B cell (primary cell): ENCODE results near the gene TMEM131L. TPM values are rescaled to one million over a fixed set of nuclear protein-coding genes. Genes with fewer than 3 reads are reported as not detected.
A peak's percentile ranks its signal among the peaks of the same experiment; 100 is the strongest.

Experiments used
- ATAC-seq: fragments of 200-7000 bp; cut with Tn5 transposase; one replicate; pipeline ENCODE4 v1.10.0; 2021; ENCODE audit warnings: low read depth, mild to moderate bottlenecking, moderate number of reproducible peaks, moderate library complexity
- CTCF ChIA-PET: fragments of 350-600 bp; sonication (Branson Sonifier 250); formaldehyde crosslinking; loops from one replicate; lab custom pipeline; 2021; ENCODE audit warnings: antibody characterized with exemption, inconsistent platforms; lab: Charles Lee
- POLR2A ChIA-PET: fragments of 350-600 bp; sonication (Branson Sonifier 250); formaldehyde crosslinking; loops from one replicate; lab custom pipeline; 2021; ENCODE audit warnings: antibody characterized with exemption; lab: Charles Lee
- DNase-seq: peaks from one replicate; pipeline ENCODE4 v3.0.0; 2013
- H2AFZ ChIP-seq: 2 replicates; pipeline ENCODE4 v1.6.1; 2012; ENCODE audit warnings: mild to moderate bottlenecking, low read depth, low read length; ENCODE audit not compliant: insufficient read depth, poor library complexity, severe bottlenecking
- H3K27ac ChIP-seq, 2 donors: 1 replicate in 1 of 2; 2 replicates in 1 of 2; pipeline ENCODE4 v1.5.1; 2012 to 2013; ENCODE audit warnings: low read length in 2 of 2, mild to moderate bottlenecking in 2 of 2, moderate library complexity in 1 of 2
- H3K27me3 ChIP-seq, 4 experiments: fragments of 200-600 bp in 1 of 4; sonication (generic) in 1 of 4; replicated peaks in 1 of 4; 1 replicate in 2 of 4; 2 replicates in 2 of 4; pipeline versions ENCODE4 v1.6.1 to v1.7.0; 2013 to 2016; ENCODE audit warnings: low read length in 3 of 4, mild to moderate bottlenecking in 2 of 4, mixed read lengths in 1 of 4, moderate library complexity in 1 of 4; ENCODE audit not compliant: insufficient read depth in 4 of 4, control insufficient read depth in 3 of 4; ENCODE audit errors: control extremely low read depth in 1 of 4
- H3K36me3 ChIP-seq, 2 experiments: replicated peaks in 1 of 2; 1 replicate in 1 of 2; 2 replicates in 1 of 2; pipeline versions ENCODE4 v1.6.1 to v1.7.1; 2013; ENCODE audit warnings: low read length in 1 of 2; ENCODE audit not compliant: insufficient read depth in 2 of 2, control insufficient read depth in 1 of 2; ENCODE audit errors: control extremely low read depth in 1 of 2, extremely low read depth in 1 of 2
- H3K4me1 ChIP-seq, 2 donors: fragments of 200-600 bp in 1 of 2; sonication (generic) in 1 of 2; 1 replicate in 1 of 2; 2 replicates in 1 of 2; pipeline versions ENCODE4 v1.5.1 to v1.6.1; 2013 to 2017; ENCODE audit warnings: low read length in 2 of 2; ENCODE audit not compliant: control insufficient read depth in 2 of 2, insufficient read depth in 2 of 2
- H3K4me2 ChIP-seq: replicated peaks from 2 replicates; pipeline ENCODE3; 2012; ENCODE audit warnings: mild to moderate bottlenecking, low read depth, low read length; ENCODE audit not compliant: poor library complexity, severe bottlenecking
- H3K4me3 ChIP-seq, 5 experiments: fragments of 200-600 bp in 1 of 5; sonication (generic) in 1 of 5; 1 replicate in 3 of 5; 2 replicates in 2 of 5; pipeline versions ENCODE4 v1.5.1 to v1.7.0; 2011 to 2016; ENCODE audit warnings: low read length in 4 of 5, mild to moderate bottlenecking in 4 of 5, low read depth in 2 of 5, control low read depth in 1 of 5, moderate library complexity in 1 of 5; ENCODE audit not compliant: insufficient read depth in 1 of 5; ENCODE audit errors: control extremely low read depth in 1 of 5, extremely low read depth in 1 of 5
- H3K79me2 ChIP-seq: fragments of 200-600 bp; sonication (generic); one replicate; pipeline ENCODE4 v1.6.0; 2016; ENCODE audit warnings: low read length; ENCODE audit not compliant: control insufficient read depth, insufficient read depth
- H3K9ac ChIP-seq: fragments of 200-600 bp; sonication (generic); 2 replicates; pipeline ENCODE4 v1.6.1; 2017; ENCODE audit warnings: mild to moderate bottlenecking, low read length, moderate library complexity
- H3K9me3 ChIP-seq, 3 donors: one replicate each; pipeline versions ENCODE4 v1.6.1 to v1.7.1; 2013; ENCODE audit warnings: low read length in 2 of 3; ENCODE audit not compliant: control insufficient read depth in 2 of 3, insufficient read depth in 1 of 3; ENCODE audit errors: control extremely low read depth in 1 of 3
- H4K20me1 ChIP-seq: 2 replicates; pipeline ENCODE4 v1.6.0; 2012; ENCODE audit warnings: mild to moderate bottlenecking, low read length; ENCODE audit not compliant: insufficient read depth, control insufficient read depth, poor library complexity, severe bottlenecking
- H3K27ac Mint-ChIP-seq: one replicate; pipeline ENCODE4 v1.8.0; 2021; ENCODE audit warnings: mixed read lengths
- H3K27me3 Mint-ChIP-seq: one replicate; pipeline ENCODE4 v1.8.0; 2021; ENCODE audit warnings: mixed read lengths
- H3K4me1 Mint-ChIP-seq: one replicate; pipeline ENCODE4 v1.8.0; 2021; ENCODE audit warnings: mixed read lengths
- H3K4me3 Mint-ChIP-seq: one replicate; pipeline ENCODE4 v1.8.0; 2021; ENCODE audit warnings: mixed read lengths
- H3K9me3 Mint-ChIP-seq: one replicate; pipeline ENCODE4 v1.8.0; 2022; ENCODE audit warnings: mixed read lengths; ENCODE audit not compliant: insufficient read depth
- EZH2 ChIP-seq: IDR thresholded peaks from 2 replicates; pipeline ENCODE4 v1.6.1; 2012; ENCODE audit warnings: borderline replicate concordance, low read depth, mild to moderate bottlenecking, moderate library complexity, low read length; ENCODE audit not compliant: insufficient read depth, poor library complexity, severe bottlenecking
- WGBS: methylation state at CpG from one replicate; pipeline ENCODE4 v1.1.5; 2013; ENCODE audit warnings: missing lambda C conversion rate; ENCODE audit not compliant: insufficient coverage; 5-methylcytosine and 5-hydroxymethylcytosine counted together
- intact Hi-C: fragments of 100-400 bp; cut with micrococcal nuclease; formaldehyde crosslinking; loops from one replicate; pipeline ENCODE4 v1.10.0; 2022
- polyA plus RNA-seq: library from polyadenylated mRNA; depleted of rRNA; stranded (reverse); fragments of >200 nt; gene quantifications from 2 replicates; pipeline ENCODE4 v1.2.3, GENCODE V29; 2012
- total RNA-seq, 2 donors: library from RNA; stranded (reverse); fragments of 120-200 nt in 1 of 2; gene quantifications; 1 replicate in 1 of 2; 2 replicates in 1 of 2; pipeline versions ENCODE4 v1.2.3 to v1.2.4, GENCODE V29; 2013 to 2022
- TF ChIP-seq, protein P1 (sequence below): fragments of 200-600 bp; IDR thresholded peaks from one replicate; pipeline ENCODE4 v1.8.0; 2022; ENCODE audit warnings: antibody characterized with exemption, mild to moderate bottlenecking

TMEM131L gene
- total and polyA plus RNA-seq, 2 donors (not counting 1 experiment from before 2014, with no cell fraction given), result 56.4 to 120 TPM

DNA sequence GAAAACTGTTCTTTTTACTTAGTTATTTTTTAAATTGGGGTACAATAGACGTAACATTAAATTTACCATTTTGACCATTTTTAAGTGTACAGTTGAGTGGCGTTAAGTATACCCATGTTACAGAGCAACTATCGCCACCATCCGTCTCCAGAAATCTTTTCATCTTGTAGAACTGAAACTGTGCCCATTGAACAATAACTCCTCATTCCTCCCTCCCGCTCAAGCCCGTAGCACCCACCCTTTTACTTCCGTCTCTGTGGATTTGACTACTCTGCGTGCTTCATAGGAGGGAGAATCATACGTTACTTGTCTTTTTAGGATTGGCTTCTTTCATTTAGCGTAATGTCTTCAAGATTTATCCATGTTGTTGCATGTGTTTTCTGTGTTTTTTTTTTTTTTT lies 55.3 kb downstream of the TMEM131L start:
- POLR2A ChIA-PET, result interaction anchor here (0.8 to 1.6 kb wide), 4 partner anchors 44 to 55 kb away, joined by 3 to 4 read pairs (median 3); partner anchors contain the start of gene TMEM131L
- ATAC-seq, result peak; percentile 44
- H3K36me3 ChIP-seq, result peaks cover 3 to 30% of the 10 kb centered on the region in 2 experiments
- no peaks in the 10 kb centered on the region for H3K27me3 ChIP-seq
- peaks cover 83 to 91% of the 10 kb centered on the region in 2 donors for H3K4me1 ChIP-seq
- H3K27ac ChIP-seq, result peak overlapping the region; percentile 61 to 87
- intact Hi-C loops, result loop anchor here (1.0 to 5.0 kb wide), 3 partner anchors 32 to 174 kb away; no protein-coding TSS in a partner anchor
- peak overlapping the region; percentile 16 for H3K9ac ChIP-seq
- no peak for TF ChIP-seq EZH2
- TF ChIP-seq, protein P1, sequence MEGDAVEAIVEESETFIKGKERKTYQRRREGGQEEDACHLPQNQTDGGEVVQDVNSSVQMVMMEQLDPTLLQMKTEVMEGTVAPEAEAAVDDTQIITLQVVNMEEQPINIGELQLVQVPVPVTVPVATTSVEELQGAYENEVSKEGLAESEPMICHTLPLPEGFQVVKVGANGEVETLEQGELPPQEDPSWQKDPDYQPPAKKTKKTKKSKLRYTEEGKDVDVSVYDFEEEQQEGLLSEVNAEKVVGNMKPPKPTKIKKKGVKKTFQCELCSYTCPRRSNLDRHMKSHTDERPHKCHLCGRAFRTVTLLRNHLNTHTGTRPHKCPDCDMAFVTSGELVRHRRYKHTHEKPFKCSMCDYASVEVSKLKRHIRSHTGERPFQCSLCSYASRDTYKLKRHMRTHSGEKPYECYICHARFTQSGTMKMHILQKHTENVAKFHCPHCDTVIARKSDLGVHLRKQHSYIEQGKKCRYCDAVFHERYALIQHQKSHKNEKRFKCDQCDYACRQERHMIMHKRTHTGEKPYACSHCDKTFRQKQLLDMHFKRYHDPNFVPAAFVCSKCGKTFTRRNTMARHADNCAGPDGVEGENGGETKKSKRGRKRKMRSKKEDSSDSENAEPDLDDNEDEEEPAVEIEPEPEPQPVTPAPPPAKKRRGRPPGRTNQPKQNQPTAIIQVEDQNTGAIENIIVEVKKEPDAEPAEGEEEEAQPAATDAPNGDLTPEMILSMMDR, result no peak
- Mint-ChIP-seq H3K4me3 (peak overlapping the region; percentile 82), H3K27me3 (no peaks in the 10 kb centered on the region), H3K9me3 (no peaks in the 10 kb centered on the region), H3K27ac (peak overlapping the region; percentile 88), H3K4me1 (peaks cover 91% of the 10 kb centered on the region)
- H3K4me2 ChIP-seq, result peak overlapping the region; percentile 52
- H3K4me3 ChIP-seq, result peak overlapping the region in 3 of 5 experiments; percentile 2 to 39 (median 17)
- CTCF ChIA-PET, result interaction anchor here (0.7 to 2.6 kb wide), 9 partner anchors 11 to 89 kb away, joined by 3 to 13 read pairs (median 5); partner anchors contain the start of gene TMEM131L
- peaks cover 81% of the 10 kb centered on the region for H4K20me1 ChIP-seq
- peaks cover 100% of the 10 kb centered on the region for H3K79me2 ChIP-seq
- H3K9me3 ChIP-seq, result no peaks in the 10 kb centered on the region
- H2AFZ ChIP-seq, result no peak overlapping the region
- 0% methylated on average over 2 of the region's 10 CpGs for WGBS
- peak; percentile 78 for DNase-seq
